ENCODE measurements around the gene MAP7.
"Not testable (repeated sequence)": the region's sequence is repeated elsewhere in the genome, so short reads cannot be mapped to it uniquely, and the experiment has no call there.

Gene MAP7

GRCh38 chr6:136437246-136437645 is 113.0 kb downstream of the MAP7 start:
- Histone ChIP-seq H3K4me1 (ENCODE audit: insufficient read depth, low read length) (peaks cover 35% of the 10 kb centered on the region), H3K36me3 (ENCODE audit: insufficient read depth, low read length) (no peaks in the 10 kb centered on the region), H3K9me3 (ENCODE audit: control insufficient read depth, insufficient read depth, low read length) (no peaks in the 10 kb centered on the region), H3K9ac (ENCODE audit: low read depth, low read length) (no peak overlapping the region)

- Histone ChIP-seq H3K36me3 (ENCODE audit: insufficient read depth, low read length) (no peaks in the 10 kb centered on the region), H3K4me1 (ENCODE audit: insufficient read depth, low read length) (peaks cover 30% of the 10 kb centered on the region), H3K9me3 (ENCODE audit: control insufficient read depth, insufficient read depth, low read length) (no peaks in the 10 kb centered on the region), H3K9ac (ENCODE audit: low read depth, low read length) (no peak overlapping the region)
Observed at GRCh38 chr6:136435101-136435500, 115.1 kb downstream of the MAP7 start.

- not testable (repeated sequence) for H3K9me3 ChIP-seq (ENCODE audit: control insufficient read depth, insufficient read depth, low read length); H3K9ac ChIP-seq (ENCODE audit: low read depth, low read length); H3K36me3 ChIP-seq (ENCODE audit: insufficient read depth, low read length)
- H3K4me1 ChIP-seq (ENCODE audit: insufficient read depth, low read length), result peaks cover 22% of the 10 kb centered on the region
Observed at GRCh38 chr6:136431306-136431705, 118.9 kb downstream of the MAP7 start.

GRCh38 chr6:136429264-136430065 is 120.8 kb downstream of the MAP7 start:
- H3K36me3 ChIP-seq (ENCODE audit: insufficient read depth, low read length), result no peaks in the 10 kb centered on the region
- no peak overlapping the region for H3K9ac ChIP-seq (ENCODE audit: low read depth, low read length)
- H3K9me3 ChIP-seq (ENCODE audit: control insufficient read depth, insufficient read depth, low read length), result no peaks in the 10 kb centered on the region
- H3K4me1 ChIP-seq (ENCODE audit: insufficient read depth, low read length), result peaks cover 10% of the 10 kb centered on the region; the same call in 1 of the 2 replicates

GRCh38 chr6:136427378-136427717 is 122.9 kb downstream of the MAP7 start:
- no peaks in the 10 kb centered on the region for H3K36me3 ChIP-seq (ENCODE audit: insufficient read depth, low read length)

GRCh38 chr6:136426627-136427377 is 123.4 kb downstream of the MAP7 start:
- Histone ChIP-seq H3K4me1 (ENCODE audit: insufficient read depth, low read length) (peaks cover 10% of the 10 kb centered on the region; the same call in 1 of the 2 replicates), H3K9me3 (ENCODE audit: control insufficient read depth, insufficient read depth, low read length) (no peaks in the 10 kb centered on the region), H3K36me3 (ENCODE audit: insufficient read depth, low read length) (no peaks in the 10 kb centered on the region), H3K9ac (ENCODE audit: low read depth, low read length) (no peak overlapping the region)

More at GRCh38 chr6:136427378-136427717, 122.9 kb downstream of the MAP7 start:
- Histone ChIP-seq H3K9ac (ENCODE audit: low read depth, low read length) (no peak overlapping the region), H3K4me1 (ENCODE audit: insufficient read depth, low read length) (peaks cover 10% of the 10 kb centered on the region; the same call in 1 of the 2 replicates), H3K9me3 (ENCODE audit: control insufficient read depth, insufficient read depth, low read length) (no peaks in the 10 kb centered on the region)

GRCh38 chr6:136425793-136426192 is 124.4 kb downstream of the MAP7 start:
- H3K9ac ChIP-seq (ENCODE audit: low read depth, low read length), result no peak overlapping the region
- H3K9me3 ChIP-seq (ENCODE audit: control insufficient read depth, insufficient read depth, low read length), result no peaks in the 10 kb centered on the region
- H3K4me1 ChIP-seq (ENCODE audit: insufficient read depth, low read length), result peaks cover 10% of the 10 kb centered on the region; the same call in 1 of the 2 replicates
- H3K36me3 ChIP-seq (ENCODE audit: insufficient read depth, low read length), result no peaks in the 10 kb centered on the region

GRCh38 chr6:136424901-136425300 is 125.3 kb downstream of the MAP7 start:
- peaks cover 10% of the 10 kb centered on the region; the same call in 1 of the 2 replicates for H3K4me1 ChIP-seq (ENCODE audit: insufficient read depth, low read length)
- H3K36me3 ChIP-seq (ENCODE audit: insufficient read depth, low read length), result no peaks in the 10 kb centered on the region
- H3K9ac ChIP-seq (ENCODE audit: low read depth, low read length), result no peak overlapping the region
- no peaks in the 10 kb centered on the region for H3K9me3 ChIP-seq (ENCODE audit: control insufficient read depth, insufficient read depth, low read length)

GRCh38 chr6:136424450-136424849 is 125.8 kb downstream of the MAP7 start:
- no peak overlapping the region for H3K9ac ChIP-seq (ENCODE audit: low read depth, low read length)
- H3K4me1 ChIP-seq (ENCODE audit: insufficient read depth, low read length), result peaks cover 5% of the 10 kb centered on the region; the same call in 1 of the 2 replicates
- H3K36me3 ChIP-seq (ENCODE audit: insufficient read depth, low read length), result no peaks in the 10 kb centered on the region
- no peaks in the 10 kb centered on the region for H3K9me3 ChIP-seq (ENCODE audit: control insufficient read depth, insufficient read depth, low read length)

GRCh38 chr6:136421537-136422158 is 128.6 kb downstream of the MAP7 start:
- no peaks in the 10 kb centered on the region for H3K9me3 ChIP-seq (ENCODE audit: control insufficient read depth, insufficient read depth, low read length)
- H3K36me3 ChIP-seq (ENCODE audit: insufficient read depth, low read length), result no peaks in the 10 kb centered on the region
- no peak overlapping the region for H3K9ac ChIP-seq (ENCODE audit: low read depth, low read length)
- no peaks in the 10 kb centered on the region for H3K4me1 ChIP-seq (ENCODE audit: insufficient read depth, low read length)

- H3K4me1 ChIP-seq (ENCODE audit: insufficient read depth, low read length), result no peaks in the 10 kb centered on the region
- no peaks in the 10 kb centered on the region for H3K36me3 ChIP-seq (ENCODE audit: insufficient read depth, low read length)
- no peaks in the 10 kb centered on the region for H3K9me3 ChIP-seq (ENCODE audit: control insufficient read depth, insufficient read depth, low read length)
- H3K9ac ChIP-seq (ENCODE audit: low read depth, low read length), result no peak overlapping the region
Observed at GRCh38 chr6:136420853-136421252, 129.4 kb downstream of the MAP7 start.

- H3K4me1 ChIP-seq (ENCODE audit: insufficient read depth, low read length), result no peaks in the 10 kb centered on the region
- H3K36me3 ChIP-seq (ENCODE audit: insufficient read depth, low read length), result peaks cover 2% of the 10 kb centered on the region; the same call in 1 of the 2 replicates
Observed at GRCh38 chr6:136415351-136416007, 134.7 kb downstream of the MAP7 start.

GRCh38 chr6:136412410-136412809 is 137.8 kb downstream of the MAP7 start:
- no peaks in the 10 kb centered on the region for H3K9me3 ChIP-seq (ENCODE audit: control insufficient read depth, insufficient read depth, low read length)

More at GRCh38 chr6:136415351-136416007, 134.7 kb downstream of the MAP7 start:
- no peak overlapping the region for H3K9ac ChIP-seq (ENCODE audit: low read depth, low read length)
- H3K9me3 ChIP-seq (ENCODE audit: control insufficient read depth, insufficient read depth, low read length), result no peaks in the 10 kb centered on the region

More at GRCh38 chr6:136412410-136412809, 137.8 kb downstream of the MAP7 start:
- Histone ChIP-seq H3K9ac (ENCODE audit: low read depth, low read length) (no peak overlapping the region), H3K36me3 (ENCODE audit: insufficient read depth, low read length) (peaks cover 3% of the 10 kb centered on the region; the same call in 1 of the 2 replicates), H3K4me1 (ENCODE audit: insufficient read depth, low read length) (no peaks in the 10 kb centered on the region)

Measured in ES-I3 (cell line).